Prostate gland (tissue), 2 donors: ENCODE data around the gene CACNG1.

Experiments
- CTCF ChIP-seq, 4 experiments: fragments of 200-600 bp in 2 of 4; fragments of 450-650 bp in 2 of 4; sonication (generic) in 2 of 4; IDR thresholded peaks; 1 replicate in 3 of 4; 2 replicates in 1 of 4; pipeline ENCODE4 v1.5.1; 2016 to 2019; ENCODE audit warnings: antibody characterized with exemption in 4 of 4, mild to moderate bottlenecking in 2 of 4, moderate library complexity in 2 of 4
- POLR2A ChIP-seq: fragments of 450-650 bp; IDR thresholded peaks from one replicate; pipeline ENCODE4 v1.6.1; 2016; ENCODE audit warnings: antibody characterized with exemption, mild to moderate bottlenecking
- POLR2AphosphoS5 ChIP-seq: sonication (generic); formaldehyde crosslinking; IDR thresholded peaks from one replicate; pipeline ENCODE4 v1.6.1; 2017; ENCODE audit warnings: antibody characterized with exemption

DNA sequence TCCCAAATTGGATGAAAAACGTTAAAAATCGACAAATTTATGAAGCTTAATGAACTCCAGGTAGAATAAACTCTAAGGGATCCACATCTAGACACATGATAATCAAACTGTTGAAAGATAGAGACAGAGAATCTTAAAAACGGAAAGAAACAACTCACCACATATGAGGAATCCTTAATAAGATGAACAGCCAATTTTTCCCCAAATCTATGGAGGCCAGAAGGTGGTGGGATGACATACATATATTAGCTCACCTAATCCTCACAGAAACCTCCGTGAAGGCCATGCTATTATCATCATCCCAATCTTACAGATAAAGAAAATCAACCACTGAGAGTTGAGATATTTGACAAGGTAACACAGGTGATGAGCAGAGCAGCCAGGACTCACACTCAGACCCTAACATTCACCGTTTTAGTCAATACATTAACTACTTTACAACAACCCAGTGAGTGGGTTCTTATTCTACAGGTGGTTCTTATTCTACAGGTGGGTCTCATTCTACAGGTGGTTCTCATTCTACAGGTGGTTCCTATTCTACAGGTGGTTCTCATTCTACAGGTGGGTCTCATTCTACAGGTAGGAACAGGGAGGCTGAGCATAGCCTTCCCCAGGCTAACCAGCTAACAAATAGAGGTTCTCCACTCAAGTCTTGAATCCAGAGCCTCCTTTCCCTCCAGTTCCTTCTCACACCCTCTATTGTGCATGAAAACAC lies 4.8 kb downstream of the CACNG1 start:
- TF ChIP-seq CTCF (IDR thresholded peaks at IDR 0.05) (no peak), POLR2A (no peak), POLR2AphosphoS5 (no peak)
